Bronchial epithelial cell (primary cell): ENCODE results near the gene LCN6. TPM values are rescaled to one million over a fixed set of nuclear protein-coding genes. Genes with fewer than 3 reads are reported as not detected.

ENCODE experiments used
- DNase-seq: peaks from one replicate; pipeline ENCODE4 v3.0.0-alpha.2; 2010; ENCODE audit warnings: low read depth
- FAIRE-seq: peaks from 2 replicates; lab custom pipeline; 2011; peaks lifted over from hg19 to GRCh38; lab: Jason Lieb, UNC
- H3K27me3 ChIP-seq: 2 replicates; pipeline ENCODE4 v1.5.1; 2011; ENCODE audit warnings: low read length; ENCODE audit not compliant: control insufficient read depth, insufficient read depth
- H3K36me3 ChIP-seq: 2 replicates; pipeline ENCODE4 v1.5.1; 2011; ENCODE audit warnings: low read length; ENCODE audit not compliant: control insufficient read depth, insufficient read depth
- H3K4me3 ChIP-seq: 2 replicates; pipeline ENCODE4 v1.5.1; 2011; ENCODE audit warnings: mild to moderate bottlenecking, low read depth, low read length, control low read depth
- CTCF ChIP-seq: IDR thresholded peaks from 2 replicates; pipeline ENCODE4 v1.5.1; 2011; ENCODE audit warnings: mild to moderate bottlenecking, moderate library complexity, low read length, control low read depth, inconsistent platforms; ENCODE audit not compliant: insufficient read depth, severe bottlenecking
- total RNA-seq: library from RNA; depleted of rRNA; stranded (reverse); fragments of >200 nt; gene quantifications from 2 replicates; pipeline ENCODE4 v1.2.1, GENCODE V29; 2014

Gene LCN6
- total RNA-seq, 1 donor from 2014 or later, result not detected

- Histone ChIP-seq H3K4me3 (peak overlapping the region; percentile 96), H3K36me3 (peaks cover 27% of the 10 kb centered on the region), H3K27me3 (no peaks in the 10 kb centered on the region)
- peak; percentile 60 for TF ChIP-seq CTCF
- no peak for FAIRE-seq
- no peak for DNase-seq
These were observed 21.6 kb downstream of the LCN6 start for GRCh38 chr9:136726631-136727191.

GRCh38 chr9:136726118-136726517 is 22.2 kb downstream of the LCN6 start:
- TF ChIP-seq CTCF, result no peak
- DNase-seq, result no peak
- Histone ChIP-seq H3K36me3 (peaks cover 27% of the 10 kb centered on the region), H3K27me3 (no peaks in the 10 kb centered on the region), H3K4me3 (no peak overlapping the region)
- no peak for FAIRE-seq

GRCh38 chr9:136725612-136726011 is 22.7 kb downstream of the LCN6 start:
- Histone ChIP-seq H3K27me3 (no peaks in the 10 kb centered on the region), H3K4me3 (no peak overlapping the region), H3K36me3 (peaks cover 27% of the 10 kb centered on the region)
- TF ChIP-seq CTCF, result no peak
- FAIRE-seq, result no peak
- peak; percentile 66 for DNase-seq

GRCh38 chr9:136724772-136725171 is 23.6 kb downstream of the LCN6 start:
- TF ChIP-seq CTCF, result no peak
- no peak for DNase-seq
- no peak for FAIRE-seq
- Histone ChIP-seq H3K36me3 (peaks cover 27% of the 10 kb centered on the region), H3K27me3 (no peaks in the 10 kb centered on the region), H3K4me3 (no peak overlapping the region)

- no peak for FAIRE-seq
- TF ChIP-seq CTCF, result no peak
- no peak overlapping the region for H3K4me3 ChIP-seq
- peaks cover 27% of the 10 kb centered on the region for H3K36me3 ChIP-seq
- DNase-seq, result no peak
- no peaks in the 10 kb centered on the region for H3K27me3 ChIP-seq
These were observed 24.3 kb downstream of the LCN6 start for GRCh38 chr9:136723989-136724388.
